A549 (cell line): ENCODE data around the gene SPATA31D1. TPM values are rescaled to one million over a fixed set of nuclear protein-coding genes. Genes with fewer than 3 reads are reported as not detected.

Experiments used
- ATAC-seq, 2 experiments: fragments of 200-7000 bp in 1 of 2; fragments of >200 bp in 1 of 2; cut with Nextera tagmentation in 1 of 2; cut with Tn5 transposase in 1 of 2; 3 replicates each; pipeline versions ENCODE4 v1.8.0 to v1.9.1; 2018 to 2020; ENCODE audit warnings: mild to moderate bottlenecking in 1 of 2, moderate library complexity in 1 of 2
- CTCF ChIA-PET: fragments of 300-600 bp; sonication (Branson Sonifier 250); formaldehyde crosslinking; extraction: SDS; loops from one replicate; lab custom pipeline; 2021; ENCODE audit warnings: antibody characterized with exemption, inconsistent platforms; lab: Yijun Ruan, JAX
- POLR2A ChIA-PET: fragments of 350-600 bp; formaldehyde crosslinking; extraction: SDS; loops from one replicate; lab custom pipeline; 2021; ENCODE audit warnings: antibody characterized with exemption, inconsistent platforms; lab: Yijun Ruan, JAX
- DNase-seq, 2 experiments: peaks; one replicate each; pipeline versions ENCODE4 v3.0.0 to v3.0.0-alpha.2; 2011 to 2016; ENCODE audit warnings: low read depth in 1 of 2, low spot score in 1 of 2
- FAIRE-seq: peaks from 2 replicates; lab custom pipeline; 2011; peaks lifted over from hg19 to GRCh38; lab: Jason Lieb, UNC
- H3K27ac ChIP-seq, 2 experiments: fragments of >200 bp; sonication (Bioruptor Twin); formaldehyde crosslinking; 3 replicates each; pipeline ENCODE4 v1.5.1; 2016 to 2017
- H3K4me1 ChIP-seq: fragments of >200 bp; sonication (Bioruptor Twin); formaldehyde crosslinking; 3 replicates; pipeline ENCODE4 v1.6.1; 2016
- H3K4me2 ChIP-seq: fragments of >200 bp; sonication (Bioruptor Twin); formaldehyde crosslinking; 3 replicates; pipeline ENCODE4 v1.6.1; 2016
- H3K4me3 ChIP-seq: fragments of >200 bp; sonication (Bioruptor Twin); formaldehyde crosslinking; 3 replicates; pipeline ENCODE4 v1.5.1; 2016
- H3K9me3 ChIP-seq: fragments of >200 bp; sonication (Bioruptor Twin); formaldehyde crosslinking; 3 replicates; pipeline ENCODE4 v1.6.1; 2016
- CHD2 ChIP-seq: fragments of 150-350 bp; IDR thresholded peaks from 2 replicates; pipeline ENCODE4 v1.6.1; 2014; ENCODE audit warnings: low read length; ENCODE audit not compliant: partially characterized antibody
- CTCF ChIP-seq: fragments of >200 bp; sonication (Bioruptor Twin); formaldehyde crosslinking; IDR thresholded peaks from 3 replicates; pipeline ENCODE4 v1.5.1; 2016
- EHF ChIP-seq: fragments of 250-450 bp; sonication (Bioruptor Pico); IDR thresholded peaks from 2 replicates; pipeline ENCODE4 v1.5.0; 2020; ENCODE audit warnings: mild to moderate bottlenecking
- HMGXB4 ChIP-seq: fragments of 250-450 bp; sonication (Bioruptor Pico); IDR thresholded peaks from 2 replicates; pipeline ENCODE4 v1.5.0; 2021; ENCODE audit warnings: mild to moderate bottlenecking, moderate library complexity, borderline replicate concordance
- HOXB5 ChIP-seq: fragments of 250-450 bp; sonication (Bioruptor Pico); IDR thresholded peaks from 2 replicates; pipeline ENCODE4 v1.5.0; 2020; ENCODE audit warnings: mild to moderate bottlenecking, moderate library complexity
- MAFK ChIP-seq: fragments of 450-650 bp; IDR thresholded peaks from 2 replicates; pipeline ENCODE4 v1.6.1; 2014; ENCODE audit not compliant: partially characterized antibody
- POLR2AphosphoS2 ChIP-seq: conservative IDR thresholded peaks from 2 replicates; pipeline ENCODE4 v1.6.1; 2012; ENCODE audit warnings: low read length, improper control_type of control experiment, inconsistent platforms
- RAD21 ChIP-seq, 2 experiments: fragments of >200 bp in 1 of 2; sonication (Bioruptor Twin) in 1 of 2; formaldehyde crosslinking in 1 of 2; IDR thresholded peaks in 1 of 2; conservative IDR thresholded peaks in 1 of 2; 2 replicates in 1 of 2; 3 replicates in 1 of 2; pipeline ENCODE4 v1.6.1; 2012 to 2018; ENCODE audit warnings: inconsistent platforms in 1 of 2
- RARB ChIP-seq: fragments of 250-450 bp; sonication (Bioruptor Pico); IDR thresholded peaks from 2 replicates; pipeline ENCODE4 v1.8.0; 2021; ENCODE audit warnings: mild to moderate bottlenecking, moderate library complexity
- REST ChIP-seq: fragments of 200-600 bp; sonication (generic); IDR thresholded peaks from 2 replicates; pipeline ENCODE4 v1.6.1; 2016; ENCODE audit warnings: antibody characterized with exemption, mild to moderate bottlenecking, moderate library complexity
- SMC3 ChIP-seq: fragments of >200 bp; sonication (Bioruptor Twin); formaldehyde crosslinking; IDR thresholded peaks from 3 replicates; pipeline ENCODE4 v1.6.1; 2018; ENCODE audit warnings: inconsistent platforms
- TFCP2L1 ChIP-seq: fragments of 250-450 bp; sonication (Bioruptor Pico); IDR thresholded peaks from 2 replicates; pipeline ENCODE4 v1.5.0; 2021; ENCODE audit warnings: mild to moderate bottlenecking
- TP53 ChIP-seq: fragments of 250-450 bp; sonication (Bioruptor Pico); IDR thresholded peaks from 2 replicates; pipeline ENCODE4 v1.5.0; 2021; ENCODE audit warnings: mild to moderate bottlenecking, moderate library complexity
- ZC3H11A ChIP-seq: fragments of 450-650 bp; IDR thresholded peaks from 2 replicates; pipeline ENCODE4 v1.6.1; 2014; ENCODE audit warnings: antibody characterized with exemption, mild to moderate bottlenecking
- WGBS: methylation state at CpG from one replicate; pipeline ENCODE4 v1.1.6; 2017; ENCODE audit errors: missing lambda C conversion rate; 5-methylcytosine and 5-hydroxymethylcytosine counted together
- polyA plus RNA-seq, 4 experiments: library from polyadenylated mRNA; depleted of rRNA in 3 of 4; stranded (reverse); fragments of >200 nt; fragmentation: RNase III in 1 of 4; extraction: RNeasy Plus Mini Kit Qiagen cat#74134 plus additional on column Dnase treatment in 1 of 4; gene quantifications; 2 replicates in 3 of 4; 3 replicates in 1 of 4; pipeline ENCODE4 v1.2.3, GENCODE V29; 2011 to 2017
- TF ChIP-seq, protein P1 (sequence below): fragments of >200 bp; sonication (Bioruptor Twin); formaldehyde crosslinking; IDR thresholded peaks from 3 replicates; pipeline ENCODE4 v1.6.1; 2016
- TF ChIP-seq, protein P2 (sequence below): fragments of 150-350 bp; IDR thresholded peaks from 2 replicates; pipeline ENCODE4 v1.6.1; 2014; ENCODE audit warnings: low read depth, mild to moderate bottlenecking, low read length

The SPATA31D1 gene
- polyA plus RNA-seq, 2 of the 4 experiments (the other 2 are of a cell fraction) = not detected

DNA sequence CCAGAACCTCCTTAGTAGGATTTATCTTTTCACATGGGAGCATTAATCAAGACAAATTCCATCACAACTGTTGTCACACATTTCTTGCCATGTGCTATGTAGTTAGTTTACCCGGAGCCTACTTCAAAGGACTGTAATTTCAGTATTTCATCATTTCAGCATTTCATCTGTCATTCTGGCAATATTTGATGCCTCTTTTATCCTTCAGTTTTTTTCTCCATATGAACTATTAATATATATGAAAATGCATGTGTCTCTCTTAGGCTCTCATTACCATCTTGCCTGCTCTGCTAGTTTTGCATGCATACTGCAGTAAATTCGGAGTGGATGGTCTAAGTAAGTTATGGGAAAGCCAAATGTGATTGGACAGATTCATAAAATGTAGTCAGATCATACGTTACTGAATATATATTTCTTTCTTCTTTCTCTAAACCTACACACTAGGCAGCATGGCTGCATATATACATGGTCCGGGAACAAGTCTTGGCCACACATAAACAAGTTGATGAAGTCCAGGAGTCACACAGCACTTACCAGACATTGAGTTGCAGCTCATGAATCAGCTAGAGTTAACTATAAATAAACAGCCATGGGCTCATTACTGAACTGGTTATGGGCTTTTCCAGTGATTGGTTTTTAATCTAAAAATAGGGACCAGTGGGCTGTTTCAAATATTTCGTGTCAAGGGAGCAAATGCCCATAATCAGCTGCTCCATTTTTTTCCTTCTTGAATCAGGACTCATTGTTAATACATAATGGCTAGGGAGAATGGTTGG lies 46.6 kb downstream of the SPATA31D1 start:
- 24% methylated on average over 5 of the region's 5 CpGs for WGBS
- Histone ChIP-seq H3K9me3 (no peaks in the 10 kb centered on the region), H3K27ac (no peak overlapping the region), H3K4me2 (no peak overlapping the region), H3K4me3 (no peak overlapping the region), H3K4me1 (no peaks in the 10 kb centered on the region)
- no peak for FAIRE-seq
- CTCF ChIA-PET = interaction anchor here (0.6 kb wide), 1 partner anchor 164 kb away, joined by 4 read pairs; no protein-coding TSS in a partner anchor
- no peak for TF ChIP-seq MAFK
- no peak for TF ChIP-seq RARB
- TF ChIP-seq, protein P1, sequence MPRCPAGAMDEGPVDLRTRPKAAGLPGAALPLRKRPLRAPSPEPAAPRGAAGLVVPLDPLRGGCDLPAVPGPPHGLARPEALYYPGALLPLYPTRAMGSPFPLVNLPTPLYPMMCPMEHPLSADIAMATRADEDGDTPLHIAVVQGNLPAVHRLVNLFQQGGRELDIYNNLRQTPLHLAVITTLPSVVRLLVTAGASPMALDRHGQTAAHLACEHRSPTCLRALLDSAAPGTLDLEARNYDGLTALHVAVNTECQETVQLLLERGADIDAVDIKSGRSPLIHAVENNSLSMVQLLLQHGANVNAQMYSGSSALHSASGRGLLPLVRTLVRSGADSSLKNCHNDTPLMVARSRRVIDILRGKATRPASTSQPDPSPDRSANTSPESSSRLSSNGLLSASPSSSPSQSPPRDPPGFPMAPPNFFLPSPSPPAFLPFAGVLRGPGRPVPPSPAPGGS = no peak
- TF ChIP-seq TFCP2L1 (CRISPR knock-in tag) = no peak
- TF ChIP-seq POLR2AphosphoS2 = no peak
- no peak for TF ChIP-seq HMGXB4 (CRISPR knock-in tag)
- TF ChIP-seq, protein P2, sequence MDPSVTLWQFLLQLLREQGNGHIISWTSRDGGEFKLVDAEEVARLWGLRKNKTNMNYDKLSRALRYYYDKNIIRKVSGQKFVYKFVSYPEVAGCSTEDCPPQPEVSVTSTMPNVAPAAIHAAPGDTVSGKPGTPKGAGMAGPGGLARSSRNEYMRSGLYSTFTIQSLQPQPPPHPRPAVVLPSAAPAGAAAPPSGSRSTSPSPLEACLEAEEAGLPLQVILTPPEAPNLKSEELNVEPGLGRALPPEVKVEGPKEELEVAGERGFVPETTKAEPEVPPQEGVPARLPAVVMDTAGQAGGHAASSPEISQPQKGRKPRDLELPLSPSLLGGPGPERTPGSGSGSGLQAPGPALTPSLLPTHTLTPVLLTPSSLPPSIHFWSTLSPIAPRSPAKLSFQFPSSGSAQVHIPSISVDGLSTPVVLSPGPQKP = no peak
- DNase-seq = no peak
- no peak for ATAC-seq
- POLR2A ChIA-PET = no interaction called here

GRCh38 chr9:82036086-82036485 lies 47.5 kb downstream of the SPATA31D1 start:
- no peak for FAIRE-seq
- POLR2A ChIA-PET = no interaction called here
- no peak overlapping the region for H3K27ac ChIP-seq
- TF ChIP-seq ZC3H11A (no peak), TFCP2L1 (CRISPR knock-in tag) (no peak), TP53 (CRISPR knock-in tag) (no peak), HOXB5 (no peak), RAD21 (conservative IDR thresholded peaks at IDR 0.05 in 1 of 2, IDR thresholded peaks at IDR 0.05 in 1 of 2) (no peak), SMC3 (no peak), CTCF (no peak), EHF (CRISPR knock-in tag) (no peak), CHD2 (no peak), REST (no peak)
- TF ChIP-seq, protein P2 = no peak
- H3K4me1 ChIP-seq = no peaks in the 10 kb centered on the region
- no peak for DNase-seq
- ATAC-seq = no peak
- no peaks in the 10 kb centered on the region for H3K9me3 ChIP-seq
- CTCF ChIA-PET = no interaction called here
- no peak overlapping the region for H3K4me3 ChIP-seq
- H3K4me2 ChIP-seq = no peak overlapping the region
- WGBS = 42% methylated on average over 4 of the region's 4 CpGs
